GM19467 (cell line): Measurements from ENCODE around the gene ARHGAP5.

Experiments
- ATAC-seq: cut with Tn5 transposase; IDR thresholded peaks from one replicate; pipeline ENCODE4 v1.9.1; 2021; ENCODE audit warnings: mild to moderate bottlenecking, moderate library complexity; ENCODE audit not compliant: unreplicated experiment

ARHGAP5 gene

GRCh38 chr14:32074887-32075572 lies 2.1 kb upstream of the ARHGAP5 start:
- ATAC-seq: no peak

- ATAC-seq: peak; percentile 21
These were observed 1.3 kb upstream of the ARHGAP5 start for GRCh38 chr14:32075672-32076277.

GRCh38 chr14:32076278-32077080 lies 625 bp upstream of the ARHGAP5 start:
- ATAC-seq: peak; percentile 57

- ATAC-seq: no peak
These were observed 1.1 kb downstream of the ARHGAP5 start for GRCh38 chr14:32078023-32078857.

GRCh38 chr14:32078858-32079216 lies 1.7 kb downstream of the ARHGAP5 start:
- ATAC-seq: no peak

- no peak for ATAC-seq
These were observed 2.2 kb downstream of the ARHGAP5 start for GRCh38 chr14:32079264-32079663.

- ATAC-seq: no peak
These were observed 3.0 kb downstream of the ARHGAP5 start for GRCh38 chr14:32080001-32080510.

GRCh38 chr14:32081901-32082300 lies 4.8 kb downstream of the ARHGAP5 start:
- no peak for ATAC-seq

- no peak for ATAC-seq
These were observed 6.2 kb downstream of the ARHGAP5 start for GRCh38 chr14:32083315-32083624.

- ATAC-seq: no peak
These were observed 6.7 kb downstream of the ARHGAP5 start for GRCh38 chr14:32083789-32084188.

- ATAC-seq: no peak
These were observed 8.2 kb downstream of the ARHGAP5 start for GRCh38 chr14:32085182-32085844.

- no peak for ATAC-seq
These were observed 8.8 kb downstream of the ARHGAP5 start for GRCh38 chr14:32085845-32086383.

- ATAC-seq: no peak
These were observed 10.2 kb downstream of the ARHGAP5 start for GRCh38 chr14:32087173-32087861.

GRCh38 chr14:32087907-32088306 lies 10.8 kb downstream of the ARHGAP5 start:
- ATAC-seq: no peak

- ATAC-seq: no peak
These were observed 13.6 kb downstream of the ARHGAP5 start for GRCh38 chr14:32090686-32091085.

- no peak for ATAC-seq
These were observed 22.4 kb downstream of the ARHGAP5 start for GRCh38 chr14:32099473-32099872.

GRCh38 chr14:32100175-32100574 lies 23.1 kb downstream of the ARHGAP5 start:
- ATAC-seq: no peak

GRCh38 chr14:32102152-32102787 lies 25.2 kb downstream of the ARHGAP5 start:
- ATAC-seq: peak; percentile 79

- no peak for ATAC-seq
These were observed 25.9 kb downstream of the ARHGAP5 start for GRCh38 chr14:32102968-32103367.
